Stimulated activated naive CD8-positive, alpha-beta T cell treated with anti-CD3 and anti-CD28 coated beads, Interleukin-15, Interleukin-2, amounts not matched to agents 100 ng/mL and 50 ng/mL, for 24 hours (primary cell): ENCODE results near the gene NSDHL.
A peak's percentile ranks its signal among the peaks of the same experiment; 100 is the strongest.
"Not testable (repeated sequence)": the region's sequence is repeated elsewhere in the genome, so short reads cannot be mapped to it uniquely, and the experiment has no call there.

Experiments used
- H3K27ac Mint-ChIP-seq: one replicate; pipeline ENCODE4 v1.8.0; 2021; ENCODE audit warnings: mild to moderate bottlenecking, mixed read lengths
- H3K27me3 Mint-ChIP-seq: one replicate; pipeline ENCODE4 v1.8.0; 2021; ENCODE audit warnings: mixed read lengths
- H3K36me3 Mint-ChIP-seq: one replicate; pipeline ENCODE4 v1.8.0; 2021; ENCODE audit warnings: low read depth, mixed read lengths
- H3K4me1 Mint-ChIP-seq: one replicate; pipeline ENCODE4 v1.8.0; 2021; ENCODE audit warnings: low read depth, mixed read lengths
- H3K4me3 Mint-ChIP-seq: one replicate; pipeline ENCODE4 v1.8.0; 2021; ENCODE audit warnings: mild to moderate bottlenecking, mixed read lengths
- H3K9me3 Mint-ChIP-seq: one replicate; pipeline ENCODE4 v1.8.0; 2021; ENCODE audit warnings: mixed read lengths

The NSDHL gene

GRCh38 chrX:152824841-152825374, 6.0 kb upstream of the NSDHL start:
- Mint-ChIP-seq H3K4me1 (no peaks in the 10 kb centered on the region), H3K4me3 (no peak overlapping the region), H3K27ac (no peak overlapping the region), H3K9me3 (no peaks in the 10 kb centered on the region), H3K36me3 (no peaks in the 10 kb centered on the region), H3K27me3 (peaks cover 12% of the 10 kb centered on the region)

GRCh38 chrX:152831391-152831790, 528 bp downstream of the NSDHL start:
- no peaks in the 10 kb centered on the region for H3K27me3 Mint-ChIP-seq
- peaks cover 10% of the 10 kb centered on the region for H3K36me3 Mint-ChIP-seq
- H3K4me3 Mint-ChIP-seq, result peak overlapping the region; percentile 92
- peaks cover 18% of the 10 kb centered on the region for H3K4me1 Mint-ChIP-seq
- H3K9me3 Mint-ChIP-seq, result no peaks in the 10 kb centered on the region
- H3K27ac Mint-ChIP-seq, result peak overlapping the region; percentile 89

GRCh38 chrX:152832520-152832919, 1.7 kb downstream of the NSDHL start:
- no peaks in the 10 kb centered on the region for H3K27me3 Mint-ChIP-seq
- H3K4me3 Mint-ChIP-seq, result peak overlapping the region; percentile 92
- H3K9me3 Mint-ChIP-seq, result no peaks in the 10 kb centered on the region
- peaks cover 18% of the 10 kb centered on the region for H3K4me1 Mint-ChIP-seq
- peaks cover 10% of the 10 kb centered on the region for H3K36me3 Mint-ChIP-seq
- H3K27ac Mint-ChIP-seq, result peak overlapping the region; percentile 65

GRCh38 chrX:152833378-152833777, 2.5 kb downstream of the NSDHL start:
- Mint-ChIP-seq H3K27ac (no peak overlapping the region), H3K27me3 (no peaks in the 10 kb centered on the region), H3K4me3 (no peak overlapping the region), H3K9me3 (no peaks in the 10 kb centered on the region), H3K4me1 (peaks cover 21% of the 10 kb centered on the region), H3K36me3 (peaks cover 14% of the 10 kb centered on the region)

- H3K27me3 Mint-ChIP-seq, H3K27ac Mint-ChIP-seq, H3K4me3 Mint-ChIP-seq, H3K9me3 Mint-ChIP-seq: not testable (repeated sequence)
- Mint-ChIP-seq H3K4me1 (peaks cover 24% of the 10 kb centered on the region), H3K36me3 (peaks cover 17% of the 10 kb centered on the region)
Measured at GRCh38 chrX:152835470-152835869, 4.6 kb downstream of the NSDHL start.

GRCh38 chrX:152842772-152843338, 12.0 kb downstream of the NSDHL start:
- Mint-ChIP-seq H3K4me1 (peaks cover 6% of the 10 kb centered on the region), H3K36me3 (peaks cover 6% of the 10 kb centered on the region), H3K4me3 (no peak overlapping the region), H3K9me3 (no peaks in the 10 kb centered on the region), H3K27me3 (no peaks in the 10 kb centered on the region), H3K27ac (no peak overlapping the region)

GRCh38 chrX:152843852-152844251, 13.0 kb downstream of the NSDHL start:
- Mint-ChIP-seq H3K4me1 (no peaks in the 10 kb centered on the region), H3K4me3 (no peak overlapping the region), H3K36me3 (peaks cover 8% of the 10 kb centered on the region), H3K27me3 (no peaks in the 10 kb centered on the region), H3K27ac (no peak overlapping the region), H3K9me3 (no peaks in the 10 kb centered on the region)

- Mint-ChIP-seq H3K4me3 (no peak overlapping the region), H3K9me3 (no peaks in the 10 kb centered on the region), H3K36me3 (peaks cover 10% of the 10 kb centered on the region), H3K27ac (no peak overlapping the region), H3K4me1 (no peaks in the 10 kb centered on the region), H3K27me3 (no peaks in the 10 kb centered on the region)
Measured at GRCh38 chrX:152844256-152844655, 13.4 kb downstream of the NSDHL start.

- Mint-ChIP-seq H3K9me3 (no peaks in the 10 kb centered on the region), H3K4me1 (no peaks in the 10 kb centered on the region), H3K4me3 (no peak overlapping the region), H3K27ac (no peak overlapping the region), H3K36me3 (peaks cover 11% of the 10 kb centered on the region), H3K27me3 (no peaks in the 10 kb centered on the region)
Measured at GRCh38 chrX:152845618-152846240, 14.9 kb downstream of the NSDHL start.

- H3K27me3 Mint-ChIP-seq, result no peaks in the 10 kb centered on the region
- H3K9me3 Mint-ChIP-seq, result no peaks in the 10 kb centered on the region
- H3K36me3 Mint-ChIP-seq, result peaks cover 24% of the 10 kb centered on the region
Measured at GRCh38 chrX:152847281-152847680, 16.4 kb downstream of the NSDHL start.

GRCh38 chrX:152850465-152850864, 19.6 kb downstream of the NSDHL start:
- H3K36me3 Mint-ChIP-seq, result peaks cover 41% of the 10 kb centered on the region
- no peak overlapping the region for H3K27ac Mint-ChIP-seq
- no peaks in the 10 kb centered on the region for H3K4me1 Mint-ChIP-seq
- no peaks in the 10 kb centered on the region for H3K9me3 Mint-ChIP-seq
- no peaks in the 10 kb centered on the region for H3K27me3 Mint-ChIP-seq
- no peak overlapping the region for H3K4me3 Mint-ChIP-seq

More at GRCh38 chrX:152847281-152847680, 16.4 kb downstream of the NSDHL start:
- Mint-ChIP-seq H3K27ac (no peak overlapping the region), H3K4me3 (no peak overlapping the region), H3K4me1 (no peaks in the 10 kb centered on the region)

- H3K27ac Mint-ChIP-seq, result no peak overlapping the region
- H3K36me3 Mint-ChIP-seq, result peaks cover 45% of the 10 kb centered on the region
- peaks cover 4% of the 10 kb centered on the region for H3K4me1 Mint-ChIP-seq
- no peak overlapping the region for H3K4me3 Mint-ChIP-seq
- H3K27me3 Mint-ChIP-seq, result no peaks in the 10 kb centered on the region
- no peaks in the 10 kb centered on the region for H3K9me3 Mint-ChIP-seq
Measured at GRCh38 chrX:152853986-152854385, 23.1 kb downstream of the NSDHL start.

GRCh38 chrX:152861116-152861515, 30.3 kb downstream of the NSDHL start:
- Mint-ChIP-seq H3K27ac (no peak overlapping the region), H3K36me3 (peaks cover 19% of the 10 kb centered on the region), H3K27me3 (no peaks in the 10 kb centered on the region), H3K9me3 (no peaks in the 10 kb centered on the region), H3K4me3 (no peak overlapping the region), H3K4me1 (peaks cover 4% of the 10 kb centered on the region)

- no peak overlapping the region for H3K27ac Mint-ChIP-seq
- no peak overlapping the region for H3K4me3 Mint-ChIP-seq
- no peaks in the 10 kb centered on the region for H3K9me3 Mint-ChIP-seq
- no peaks in the 10 kb centered on the region for H3K27me3 Mint-ChIP-seq
- peaks cover 19% of the 10 kb centered on the region for H3K36me3 Mint-ChIP-seq
- H3K4me1 Mint-ChIP-seq, result peaks cover 4% of the 10 kb centered on the region
Measured at GRCh38 chrX:152861826-152862225, 31.0 kb downstream of the NSDHL start.

- no peaks in the 10 kb centered on the region for H3K9me3 Mint-ChIP-seq
- no peak overlapping the region for H3K4me3 Mint-ChIP-seq
- H3K36me3 Mint-ChIP-seq, result peaks cover 22% of the 10 kb centered on the region
- H3K4me1 Mint-ChIP-seq, result no peaks in the 10 kb centered on the region
- no peaks in the 10 kb centered on the region for H3K27me3 Mint-ChIP-seq
- H3K27ac Mint-ChIP-seq, result no peak overlapping the region
Measured at GRCh38 chrX:152865232-152865920, 34.5 kb downstream of the NSDHL start.
